ENCODE measurements around the gene FAM221B.
A peak's percentile ranks its signal among the peaks of the same experiment; 100 is the strongest.

The FAM221B gene

DNA sequence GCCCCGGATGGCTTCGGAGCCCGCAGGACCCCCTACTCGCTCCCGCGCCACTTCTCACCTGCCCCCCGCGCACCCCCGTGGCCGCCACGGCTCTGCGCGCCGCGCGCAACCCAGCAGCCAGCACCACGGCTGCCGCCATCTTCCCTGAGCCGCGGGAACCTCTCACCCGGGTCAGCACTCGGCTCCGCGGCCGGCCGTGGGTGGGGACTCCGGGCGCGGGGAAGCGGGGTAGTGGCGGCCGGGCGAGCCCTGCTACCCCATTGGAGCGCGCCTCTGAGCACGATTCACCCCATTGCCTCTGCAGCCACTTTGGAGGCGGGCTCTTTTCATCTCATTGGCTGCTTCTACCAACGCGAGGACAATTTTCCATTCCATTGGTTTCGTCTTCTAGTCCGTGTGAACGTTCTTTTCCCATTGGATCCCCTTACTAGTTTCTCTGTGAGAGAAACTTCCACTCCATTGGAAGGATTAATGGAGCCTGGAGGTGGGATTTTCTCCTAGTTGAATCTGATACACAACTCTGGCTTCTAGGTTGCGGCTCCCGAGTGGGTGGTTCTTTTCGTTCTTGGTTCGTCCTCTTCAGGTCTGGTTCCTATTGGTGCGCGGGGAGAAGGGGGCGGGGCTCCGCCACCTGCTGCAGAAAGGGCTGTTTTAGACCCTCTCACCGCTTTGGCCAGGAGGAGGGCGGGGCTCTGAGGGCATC is 13.5 kb downstream of the FAM221B start, which contains the start of gene HINT2:
TSS of gene HINT2 (minus strand) at position 202 of the 703 bp plus-strand sequence. CDS start at position 139, 63 bp downstream.
- peak; percentile 88 for DNase-seq

DNA sequence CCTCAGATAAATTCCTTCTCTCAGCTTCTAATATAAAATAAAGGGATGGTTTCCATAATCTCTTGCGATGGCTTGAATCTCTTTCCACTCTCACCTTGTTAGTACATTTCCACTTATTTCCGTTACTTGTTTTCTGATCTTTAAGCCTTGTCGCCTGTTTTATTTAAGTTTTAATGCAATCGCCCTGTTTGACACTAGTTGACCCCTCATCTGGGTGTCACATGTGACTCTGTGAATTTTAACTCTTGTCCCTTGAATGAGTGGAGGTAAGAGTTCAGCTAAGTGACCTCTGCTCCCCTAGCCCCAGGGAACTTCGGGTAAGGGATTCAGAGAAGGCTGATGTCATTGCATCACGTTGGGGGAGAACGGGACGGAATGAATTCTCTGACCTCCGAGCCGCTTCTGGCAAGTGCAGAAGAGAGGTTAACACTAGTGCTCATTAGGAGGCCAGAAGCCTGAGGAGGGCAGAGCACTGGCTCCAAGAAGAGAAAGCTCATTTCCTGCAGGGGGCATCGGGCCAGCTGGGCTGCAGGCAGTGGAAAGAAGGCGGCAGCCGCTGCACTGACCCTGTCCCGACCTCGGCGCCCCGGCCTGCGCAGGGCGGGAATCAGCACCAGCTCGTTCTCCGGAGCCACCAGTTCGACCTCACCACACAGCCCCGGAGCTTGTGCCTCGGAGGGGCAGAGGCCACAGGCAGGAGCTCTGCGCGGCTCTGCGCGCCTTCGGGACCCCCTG is 14.3 kb downstream of the FAM221B start:
- no peak for DNase-seq

DNA sequence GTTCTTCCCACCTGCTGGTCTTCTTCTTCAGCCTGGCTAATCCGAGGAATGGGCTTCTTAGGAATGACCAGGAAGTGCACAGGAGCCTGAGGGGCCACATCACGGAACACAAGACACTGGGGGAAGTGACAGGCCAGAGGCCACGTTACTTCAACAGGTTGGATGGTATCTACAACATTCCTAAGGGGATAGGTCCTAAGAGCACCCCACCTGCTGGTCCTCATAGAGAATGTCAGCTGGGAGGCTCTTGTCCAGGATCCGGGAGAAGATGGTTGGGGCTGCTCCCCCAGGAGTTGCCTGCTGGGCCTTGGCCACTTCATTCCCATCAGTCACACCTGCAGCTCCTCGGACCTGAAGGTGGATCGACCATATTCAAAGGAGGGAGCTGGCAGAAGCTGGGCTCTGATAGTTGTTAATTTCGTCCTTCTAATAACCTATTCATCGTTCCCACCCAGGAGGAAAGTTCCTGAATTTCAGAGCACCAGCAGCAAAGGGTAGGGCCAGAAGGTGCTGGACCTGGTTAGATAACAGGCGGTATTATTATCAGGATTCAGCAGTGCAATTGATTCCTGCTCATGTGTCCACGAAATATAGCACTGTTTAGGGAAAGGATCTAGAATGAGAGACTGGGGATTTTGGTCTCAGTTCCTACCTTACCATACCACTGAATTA is 15.0 kb downstream of the FAM221B start:
- DNase-seq = no peak

DNA sequence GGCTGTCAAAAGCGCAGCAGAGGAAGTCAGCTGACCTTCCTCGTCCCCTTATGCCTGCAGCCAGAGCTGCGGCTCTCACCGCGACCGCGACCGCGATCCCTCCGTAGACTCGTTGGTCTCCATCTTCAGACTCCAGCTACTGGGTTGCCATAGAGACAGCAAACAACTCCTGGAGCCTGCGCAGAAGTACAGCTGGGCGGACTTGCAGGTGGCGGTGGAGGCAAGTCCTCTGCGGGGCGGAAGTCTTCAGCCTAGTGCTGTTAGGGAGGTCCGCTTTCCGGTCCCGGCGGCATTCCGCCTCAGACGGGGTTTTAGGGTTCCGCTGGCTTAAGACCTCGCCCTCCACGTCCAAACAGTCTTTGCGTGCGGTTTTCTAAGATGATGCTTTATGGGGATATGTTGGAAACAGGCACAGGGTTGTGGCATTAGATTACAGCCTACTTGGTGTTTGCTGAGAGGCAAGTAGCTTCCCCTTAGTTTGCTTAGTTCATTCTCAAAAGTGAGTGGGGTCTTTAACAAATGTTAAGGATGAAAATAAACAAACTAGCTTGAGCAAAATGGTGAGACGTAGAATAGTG is 16.4 kb downstream of the FAM221B start, which contains the start of gene SPAG8:
TSS of gene SPAG8 (minus strand) at position 238 of the 578 bp plus-strand sequence. CDS start at position 123, 115 bp downstream.
- DNase-seq = peak; percentile 86

DNA sequence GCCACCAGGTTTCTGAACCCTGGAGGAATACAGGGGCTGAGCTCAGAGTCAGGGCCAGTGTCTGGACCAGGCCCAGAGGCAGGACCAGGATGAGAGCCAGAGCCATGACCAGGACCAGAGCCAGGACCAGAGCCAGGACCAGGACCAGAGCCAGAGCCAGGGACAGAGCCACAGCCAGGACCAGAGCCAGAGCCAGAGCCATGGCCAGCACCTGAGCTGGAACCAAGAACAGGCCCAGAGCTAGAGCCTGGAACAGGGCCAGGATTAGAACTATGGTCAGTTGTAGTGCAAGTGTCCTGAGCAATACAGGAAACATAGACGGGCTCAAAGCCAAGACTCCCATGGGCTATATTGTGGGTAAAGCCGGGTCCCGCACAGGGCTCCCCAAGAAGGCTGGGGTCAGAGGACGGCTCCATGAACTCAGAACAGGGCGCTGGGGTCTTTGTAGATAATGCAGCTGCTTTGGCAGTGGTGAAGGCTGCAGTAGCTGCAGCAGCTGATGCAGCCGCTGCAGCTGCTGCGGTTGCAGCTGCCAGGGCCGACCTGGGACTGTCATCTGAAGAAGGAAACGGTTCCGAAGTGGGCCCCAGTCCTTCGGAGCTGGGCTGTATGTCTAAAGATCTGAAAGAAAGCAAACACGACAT is 17.0 kb downstream of the FAM221B start:
- DNase-seq = no peak

DNA sequence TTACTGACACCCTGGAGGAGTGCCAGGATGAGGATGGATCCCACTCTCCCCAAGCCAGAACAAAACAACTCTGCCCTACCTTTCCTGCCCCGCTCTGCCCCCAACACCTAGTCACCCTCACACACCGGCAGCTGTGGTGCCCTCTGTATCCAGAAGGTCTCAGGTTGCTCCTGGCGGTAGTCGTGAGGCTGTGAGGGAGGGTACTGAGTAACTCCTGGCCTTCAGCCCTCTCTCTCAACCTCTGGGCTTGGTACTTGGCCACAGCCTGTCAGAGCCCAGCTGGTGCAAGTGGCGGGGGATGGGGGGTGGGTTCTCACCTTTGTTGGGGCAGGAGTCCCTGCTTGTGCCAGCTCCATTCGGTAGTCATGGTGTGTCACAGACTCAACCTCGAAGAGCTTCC is 18.4 kb downstream of the FAM221B start:
- DNase-seq = no peak

DNA sequence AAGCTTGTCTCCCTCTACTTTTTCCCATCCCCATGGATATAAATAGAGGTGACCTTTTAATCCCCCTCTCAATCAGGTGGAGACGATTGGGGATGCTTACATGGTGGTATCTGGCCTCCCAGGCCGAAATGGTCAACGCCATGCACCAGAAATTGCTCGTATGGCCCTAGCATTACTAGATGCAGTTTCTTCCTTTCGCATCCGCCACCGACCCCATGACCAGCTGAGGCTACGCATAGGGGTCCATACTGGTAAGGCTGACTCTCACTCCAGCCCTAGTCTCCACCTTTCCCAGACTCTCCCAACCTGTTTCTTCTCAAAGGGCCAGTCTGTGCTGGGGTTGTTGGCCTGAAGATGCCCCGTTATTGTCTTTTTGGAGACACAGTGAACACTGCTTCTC is 20.1 kb downstream of the FAM221B start:
- no peak for DNase-seq

DNA sequence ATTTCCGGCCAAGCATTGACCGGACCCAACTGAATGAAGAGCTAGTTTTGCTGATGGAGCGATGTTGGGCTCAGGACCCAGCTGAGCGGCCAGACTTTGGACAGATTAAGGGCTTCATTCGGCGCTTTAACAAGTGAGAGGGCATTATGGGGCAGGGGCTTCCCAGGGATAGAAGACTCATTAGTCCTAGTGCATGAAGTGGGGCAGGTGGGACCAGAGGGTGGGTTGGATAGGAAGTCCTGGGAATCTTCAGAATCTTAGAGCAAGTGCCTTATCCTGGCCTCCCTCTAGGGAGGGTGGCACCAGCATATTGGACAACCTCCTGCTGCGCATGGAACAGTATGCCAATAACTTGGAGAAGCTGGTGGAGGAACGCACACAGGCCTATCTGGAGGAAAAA is 22.4 kb downstream of the FAM221B start:
- DNase-seq = no peak

DNA sequence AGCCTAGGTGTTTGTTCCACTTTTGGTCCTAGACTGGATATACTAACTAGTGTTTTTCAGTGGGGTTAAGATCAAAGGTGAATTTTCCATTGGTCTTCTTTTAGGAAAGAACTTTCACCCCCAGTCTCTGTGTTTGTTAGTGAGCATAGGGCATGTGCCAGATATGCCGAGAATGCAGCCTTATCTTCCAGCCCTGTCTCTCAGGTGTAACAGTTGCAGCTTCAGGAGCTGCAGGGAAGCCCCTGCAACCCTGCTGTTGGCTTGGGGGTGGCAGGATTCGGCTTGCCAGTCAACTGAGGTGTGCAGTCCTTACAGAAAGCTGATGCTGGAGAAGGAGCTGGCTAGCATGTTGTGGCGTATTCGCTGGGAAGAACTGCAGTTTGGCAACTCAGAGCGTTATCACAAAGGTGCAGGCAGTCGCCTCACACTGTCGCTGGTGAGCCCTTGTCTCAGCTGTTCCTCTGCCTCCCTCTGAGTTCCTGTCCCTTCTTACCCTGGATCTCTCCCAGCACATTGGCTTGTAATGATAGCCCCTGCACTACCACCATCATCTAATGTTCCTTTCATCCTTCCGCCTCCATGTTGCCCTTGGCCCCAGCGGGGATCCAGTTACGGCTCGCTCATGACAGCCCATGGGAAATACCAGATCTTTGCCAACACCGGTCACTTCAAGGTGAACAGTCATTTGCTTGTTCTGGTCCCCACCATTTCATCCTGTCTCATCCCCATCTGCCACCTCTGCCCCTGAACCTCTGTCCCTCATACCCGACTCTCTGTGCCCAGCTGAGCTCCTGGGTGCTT is 27.0 kb downstream of the FAM221B start:
- DNase-seq = no peak

DNA sequence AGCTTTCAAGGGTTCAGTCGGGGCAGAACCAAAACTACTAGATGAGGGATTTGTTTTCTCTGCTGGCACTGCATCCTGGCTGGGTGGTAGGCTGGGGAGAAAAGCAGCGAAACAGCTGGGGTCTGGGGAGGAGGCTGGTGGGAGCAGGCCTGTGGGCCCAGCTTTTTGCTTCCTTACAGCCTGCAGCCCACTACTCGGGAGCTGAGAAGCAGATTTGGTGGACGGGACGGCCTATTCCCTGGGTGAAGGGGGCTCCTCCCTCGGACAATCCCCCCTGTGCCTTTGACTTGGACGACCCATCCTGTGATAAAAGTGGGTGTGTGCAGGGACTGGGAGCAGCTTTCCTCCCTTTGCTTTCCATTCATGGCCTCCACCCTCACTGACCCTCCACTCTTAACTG is 28.0 kb downstream of the FAM221B start:
- no peak for DNase-seq

DNA sequence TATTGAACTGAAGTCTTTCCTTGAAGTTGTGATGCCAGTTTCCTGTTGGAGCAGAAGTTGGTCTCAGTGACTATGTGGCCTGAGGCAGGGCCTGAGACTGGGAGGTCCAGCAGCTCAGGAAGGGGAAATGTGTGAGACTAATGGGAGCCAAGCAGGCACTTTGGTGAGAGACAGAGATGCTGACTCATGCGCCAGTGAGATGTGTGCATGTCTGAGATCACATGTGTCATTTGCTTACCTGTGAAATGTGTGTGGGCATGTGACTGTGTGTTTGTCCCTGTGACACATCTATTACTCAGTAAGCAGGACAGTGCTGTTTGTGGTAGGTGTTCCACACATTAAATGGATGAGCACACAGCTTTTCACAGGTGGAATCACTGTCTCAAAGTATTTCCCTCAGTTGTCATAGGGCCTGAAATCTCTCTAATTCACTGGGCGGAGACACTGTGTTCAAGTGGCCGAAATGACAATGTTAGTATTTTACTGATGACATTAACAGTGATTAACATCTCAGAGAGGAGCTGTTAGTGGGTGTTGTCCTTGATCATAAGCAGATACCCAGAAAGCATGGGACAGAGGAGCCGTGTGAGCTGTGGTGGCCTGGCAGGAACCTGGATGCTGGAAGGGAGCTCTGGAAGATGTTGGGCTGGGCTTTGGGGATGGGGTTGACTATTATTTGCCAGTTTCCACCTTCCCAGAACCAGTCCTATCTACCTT is 29.7 kb downstream of the FAM221B start:
- no peak for DNase-seq

DNA sequence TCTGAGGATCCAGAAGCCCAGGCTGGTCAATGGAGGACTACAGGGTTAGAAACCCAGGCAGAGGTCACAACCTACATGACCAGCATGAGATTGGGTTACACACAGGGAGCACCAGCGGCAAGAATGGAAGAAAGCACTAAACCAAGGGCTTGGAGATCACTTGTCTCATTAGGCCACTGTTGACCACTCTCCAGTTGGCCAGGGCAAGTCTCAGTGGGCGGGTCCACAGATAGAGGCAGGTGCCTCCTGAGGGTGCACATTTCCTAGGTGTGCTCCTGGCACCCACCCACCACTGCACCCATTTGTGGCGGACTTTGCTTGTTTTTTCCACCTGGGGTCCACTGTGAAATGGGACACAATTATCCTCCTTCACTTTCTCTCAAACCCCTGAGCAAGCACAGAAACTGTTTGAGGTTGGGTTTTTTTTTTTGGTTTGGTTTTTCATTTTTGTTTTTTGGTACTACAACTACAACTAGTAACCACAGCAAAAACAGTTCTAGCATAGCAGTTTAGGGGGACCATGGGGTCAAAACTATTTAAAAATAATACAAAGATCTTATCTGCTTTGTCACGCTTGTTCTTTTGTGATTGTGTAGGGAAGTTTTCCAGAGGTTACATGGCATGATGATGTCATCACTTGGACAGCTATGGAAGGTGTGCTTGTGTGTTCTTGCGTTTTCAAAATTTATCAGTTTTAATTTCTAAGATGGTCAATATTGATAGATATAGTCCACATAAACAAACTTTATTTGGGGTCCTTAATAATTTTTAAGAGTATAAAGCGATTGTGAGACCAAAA is 31.0 kb downstream of the FAM221B start:
- DNase-seq = no peak

DNA sequence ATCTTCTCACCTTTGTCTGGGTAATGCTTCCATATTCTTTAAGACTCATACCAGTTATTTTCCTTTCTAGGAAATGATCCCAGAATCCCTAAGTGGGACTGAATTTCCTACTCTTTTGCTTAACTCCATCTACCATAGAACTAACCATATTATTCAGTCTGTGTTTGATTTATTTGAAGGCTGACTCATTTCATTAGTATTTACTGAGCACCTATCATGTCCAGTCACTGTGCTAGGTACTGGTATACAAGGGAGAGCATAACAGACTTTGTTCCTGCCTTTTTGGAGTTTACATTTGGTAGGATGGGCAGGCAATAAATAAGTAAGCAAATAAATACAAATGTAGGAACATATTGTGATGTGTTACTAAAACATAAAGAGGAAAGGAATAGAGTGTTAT is 32.8 kb downstream of the FAM221B start:
- no peak for DNase-seq

DNA sequence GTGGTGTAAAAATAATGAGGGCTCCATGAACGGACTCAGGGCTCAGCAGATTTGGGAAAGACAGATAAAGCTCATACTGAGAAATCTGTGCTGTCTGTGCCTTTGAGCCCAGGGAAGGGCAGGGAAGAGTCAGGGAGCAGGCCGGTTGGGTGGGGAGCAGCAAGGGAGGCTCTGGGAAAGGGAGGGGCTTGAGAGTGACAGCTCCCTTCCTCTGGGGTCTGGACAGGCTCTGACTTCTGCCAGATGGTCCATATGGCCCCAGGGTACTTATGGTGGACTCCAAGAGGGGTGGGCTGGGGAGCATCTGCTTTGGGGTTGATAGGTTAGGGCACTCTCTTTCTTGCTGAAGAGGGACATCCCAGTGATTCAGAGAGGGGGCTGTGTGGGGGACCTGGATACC is 35.1 kb downstream of the FAM221B start:
- DNase-seq = no peak

DNA sequence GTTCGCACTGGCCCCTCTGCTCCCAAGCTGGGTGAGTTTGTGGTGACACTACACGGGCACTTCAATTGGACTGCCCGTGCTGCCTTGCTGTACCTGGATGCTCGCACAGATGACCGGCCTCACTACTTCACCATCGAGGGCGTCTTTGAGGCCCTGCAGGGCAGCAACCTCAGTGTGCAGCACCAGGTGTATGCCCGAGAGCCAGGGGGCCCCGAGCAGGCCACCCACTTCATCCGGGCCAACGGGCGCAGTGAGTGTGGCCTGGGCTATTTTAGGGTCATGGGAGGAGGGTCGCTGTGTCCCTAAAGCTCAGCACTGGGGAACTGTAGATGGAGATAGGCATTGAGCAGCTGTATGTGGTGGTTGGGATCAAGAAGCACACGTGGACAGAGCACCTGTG is 35.7 kb downstream of the FAM221B start:
- DNase-seq = no peak

DNA sequence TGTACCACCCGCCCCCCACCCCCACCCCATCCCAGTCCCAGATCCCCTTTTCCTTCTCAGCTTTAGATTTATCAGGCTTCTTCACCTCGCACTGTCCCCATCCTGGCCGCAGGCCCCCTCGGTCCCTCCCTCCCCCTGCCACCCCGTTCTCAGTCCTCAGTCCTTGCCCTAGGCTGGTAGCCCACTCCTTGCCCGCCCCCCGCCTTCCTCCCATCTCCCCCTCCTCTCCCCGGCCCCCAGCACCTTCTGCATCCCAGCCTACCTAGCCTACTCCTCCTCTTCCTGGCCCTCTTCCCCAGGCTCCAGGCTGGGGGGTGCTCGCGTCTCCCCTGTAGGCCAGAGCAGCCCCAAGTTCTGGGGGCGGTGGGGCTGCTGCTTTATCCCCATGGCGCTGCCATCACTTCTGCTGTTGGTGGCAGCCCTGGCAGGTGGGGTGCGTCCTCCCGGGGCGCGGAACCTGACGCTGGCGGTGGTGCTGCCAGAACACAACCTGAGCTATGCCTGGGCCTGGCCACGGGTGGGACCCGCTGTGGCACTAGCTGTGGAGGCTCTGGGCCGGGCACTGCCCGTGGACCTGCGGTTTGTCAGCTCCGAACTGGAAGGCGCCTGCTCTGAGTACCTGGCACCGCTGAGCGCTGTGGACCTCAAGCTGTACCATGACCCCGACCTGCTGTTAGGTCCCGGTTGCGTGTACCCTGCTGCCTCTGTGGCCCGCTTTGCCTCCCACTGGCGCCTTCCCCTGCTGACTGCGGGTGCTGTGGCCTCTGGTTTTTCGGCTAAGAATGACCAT is 36.3 kb downstream of the FAM221B start:
- DNase-seq = no peak

DNA sequence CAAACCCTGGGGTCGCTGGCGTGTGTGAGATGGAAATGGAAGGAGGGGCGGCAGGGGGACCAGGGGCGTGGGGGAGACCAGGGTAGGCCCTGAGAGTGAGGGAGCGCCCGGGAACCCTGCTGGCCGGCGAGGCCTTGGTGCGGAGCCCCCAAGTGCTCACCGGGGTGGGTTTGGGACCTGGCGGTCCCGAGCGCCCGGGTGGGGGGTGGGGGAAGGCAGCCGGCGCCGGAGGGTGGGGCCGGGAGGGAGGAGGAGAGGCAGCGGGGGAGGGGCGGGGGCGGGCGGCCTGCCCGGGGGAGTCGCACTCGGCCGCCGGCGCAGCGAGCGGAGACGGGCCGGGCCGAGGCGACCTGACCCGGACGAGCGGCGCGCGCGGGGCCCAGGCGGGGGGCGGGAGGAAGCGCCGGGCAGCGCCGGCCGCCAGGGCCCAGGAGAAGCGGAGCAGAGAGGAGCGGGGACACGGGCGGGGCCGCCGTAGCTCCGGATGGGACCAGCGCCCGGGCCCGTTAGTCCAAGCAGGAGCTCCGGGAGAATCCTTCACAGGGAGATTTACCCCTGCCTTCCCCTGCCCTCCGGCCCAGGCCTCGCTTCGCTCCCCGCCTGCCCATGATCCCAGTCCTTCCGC is 37.1 kb downstream of the FAM221B start, which contains the start of gene NPR2:
TSS of gene NPR2 (plus strand) at position 295 of the 625 bp plus-strand sequence. CDS start 818 bp downstream, outside the sequence.
- DNase-seq = no peak

DNA sequence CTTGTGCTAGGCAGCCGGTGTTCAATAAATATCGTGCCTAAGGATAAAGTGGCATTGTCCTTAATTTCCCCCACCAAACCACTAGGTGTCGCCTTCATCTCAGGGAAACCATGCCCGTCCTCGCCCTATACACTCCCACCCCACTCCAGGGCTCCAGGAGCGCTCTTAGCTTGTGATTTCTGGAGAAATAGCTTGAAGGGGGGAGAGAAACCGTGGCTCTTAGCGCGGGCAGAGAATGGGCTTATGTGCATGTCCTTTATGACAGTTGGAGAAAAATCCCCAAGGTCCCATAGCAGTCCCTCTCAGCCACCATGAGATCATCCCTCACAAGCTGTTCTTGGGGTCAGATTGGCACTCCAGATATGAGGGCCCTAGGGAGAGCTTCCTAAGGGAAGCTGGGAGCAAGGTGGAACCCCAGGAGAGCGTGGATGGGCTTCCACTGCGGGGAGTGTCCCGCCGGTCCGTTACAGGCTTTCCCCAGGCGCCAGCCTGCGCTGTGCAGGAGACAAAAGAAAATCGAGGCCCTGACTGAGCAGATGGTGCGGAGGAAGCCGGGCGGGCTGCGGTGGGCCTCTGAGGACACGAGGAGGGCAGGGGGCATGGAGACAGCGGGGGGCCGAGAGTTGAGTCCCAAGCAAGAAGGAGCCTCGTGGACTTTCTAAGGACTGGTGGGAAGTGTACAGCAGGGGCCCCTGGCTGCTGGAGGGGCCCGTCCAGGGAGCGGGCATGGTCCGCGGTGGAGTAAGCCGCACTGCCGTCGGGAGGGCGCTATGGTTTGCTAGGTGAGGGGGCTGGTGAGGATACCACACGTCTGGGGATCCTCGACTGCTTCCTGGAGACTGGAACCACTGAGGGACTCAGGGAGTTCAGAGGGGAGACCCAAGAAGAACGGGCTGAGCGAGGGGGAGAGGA is 37.9 kb downstream of the FAM221B start:
- DNase-seq = no peak
